ENCODE data around the gene NACA2.
"Not testable (repeated sequence)": the region's sequence is repeated elsewhere in the genome, so short reads cannot be mapped to it uniquely, and the experiment has no call there.

The NACA2 gene

DNA sequence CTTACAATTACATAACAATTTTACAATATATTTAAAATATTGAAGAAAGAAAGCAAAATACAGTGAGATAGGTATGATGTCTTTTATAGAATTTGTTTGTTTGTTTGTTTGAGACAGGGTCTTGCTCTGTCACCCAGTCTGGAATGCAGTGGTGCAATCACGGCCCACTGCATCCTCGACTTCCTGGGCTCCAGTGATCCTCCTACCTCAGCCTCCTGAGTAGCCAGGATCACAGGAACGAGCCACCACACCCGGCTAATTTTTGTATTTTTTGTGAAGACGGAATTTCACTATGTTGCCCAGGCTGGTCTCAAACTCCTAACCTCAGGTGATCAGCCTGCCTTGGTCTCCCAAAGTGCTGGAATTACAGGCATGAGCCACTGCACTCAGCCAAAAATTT, 21.5 kb downstream of the NACA2 start:
- H3K36me3 ChIP-seq (ENCODE audit: control insufficient read depth in 1 of 2, insufficient read depth in 2 of 2, low read depth in 1 of 2, low read length in 2 of 2); H3K27me3 ChIP-seq (ENCODE audit: control insufficient read depth in 1 of 2, insufficient read depth in 1 of 2, low read length in 2 of 2); H2BK15ac ChIP-seq (ENCODE audit: low read depth, poor library complexity, severe bottlenecking); H4K91ac ChIP-seq (ENCODE audit: low read length); H3K4me3 ChIP-seq (ENCODE audit: insufficient read depth in 1 of 2, low read depth in 1 of 2, low read length in 2 of 2); H2BK5ac ChIP-seq (ENCODE audit: low read depth, low read length, poor library complexity, severe bottlenecking); H2BK12ac ChIP-seq (ENCODE audit: low read length in 2 of 2); H3K9me3 ChIP-seq (ENCODE audit: control insufficient read depth, low read length); H2BK120ac ChIP-seq (ENCODE audit: low read depth, low read length); H2AFZ ChIP-seq (ENCODE audit: low read depth, low read length); H2AK5ac ChIP-seq (ENCODE audit: low read length, severe bottlenecking); H3K14ac ChIP-seq (ENCODE audit: low read length in 2 of 2); H4K8ac ChIP-seq (ENCODE audit: low read length); H3K9ac ChIP-seq (ENCODE audit: low read length); H3K4me2 ChIP-seq (ENCODE audit: low read length, poor library complexity, severe bottlenecking); H3K23ac ChIP-seq (ENCODE audit: low read length in 2 of 2); DNase-seq; H3K4me1 ChIP-seq (ENCODE audit: control insufficient read depth, insufficient read depth, low read depth, low read length); H3K27ac ChIP-seq (ENCODE audit: low read length, poor library complexity, severe bottlenecking); H3K4ac ChIP-seq (ENCODE audit: low read depth in 1 of 2, low read length in 2 of 2); H3K79me1 ChIP-seq (replicated peaks; ENCODE audit: low read length, poor library complexity, severe bottlenecking); H3K18ac ChIP-seq (ENCODE audit: low read depth in 1 of 2, low read length in 2 of 2): not testable (repeated sequence)
- 87% methylated on average over 5 of the region's 5 CpGs for WGBS

DNA sequence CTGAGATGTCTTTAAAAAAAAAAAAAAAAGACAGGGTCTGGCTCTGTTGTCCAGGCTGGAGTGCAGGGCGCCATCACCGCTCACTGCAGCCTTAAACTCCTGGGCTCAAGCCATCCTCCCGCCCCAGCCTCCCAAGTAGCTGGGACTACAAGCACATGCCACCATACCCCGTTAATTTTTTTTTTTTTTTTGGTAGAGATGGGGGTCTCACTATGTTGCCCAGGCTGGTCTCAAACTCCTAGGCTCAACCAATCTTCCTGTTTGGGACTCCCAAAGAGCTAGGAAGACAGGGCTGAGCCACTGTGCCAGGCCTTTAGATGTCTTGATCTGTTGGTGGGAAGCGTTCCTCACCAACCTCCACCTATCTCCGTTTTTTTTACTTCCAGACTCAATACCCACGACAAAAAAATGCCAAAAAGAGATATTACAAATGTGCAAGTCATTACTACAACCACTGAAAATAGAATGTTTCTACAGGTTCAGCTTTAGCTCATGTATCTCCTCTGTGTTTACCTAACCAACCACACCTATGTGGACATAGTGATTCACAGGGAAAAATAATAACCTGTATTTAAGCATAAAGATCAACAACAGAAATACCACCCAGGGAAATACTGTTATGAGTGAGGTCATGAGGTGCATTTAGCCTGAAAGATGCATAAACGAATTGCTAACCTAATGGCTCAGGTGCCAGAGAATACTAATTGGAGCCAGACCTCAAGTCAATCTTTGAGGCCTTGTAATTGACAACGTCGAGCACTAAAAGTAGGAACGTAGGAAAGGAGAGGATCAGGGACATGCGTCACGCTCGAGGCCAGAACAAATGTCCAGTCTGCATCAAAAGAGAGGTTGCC, 22.6 kb downstream of the NACA2 start:
- no peak overlapping the region for H3K4me2 ChIP-seq (ENCODE audit: low read length, poor library complexity, severe bottlenecking)
- no peak overlapping the region for H4K91ac ChIP-seq (ENCODE audit: low read length)
- WGBS: 87% methylated on average over 13 of the region's 14 CpGs
- H2BK5ac ChIP-seq (ENCODE audit: low read depth, low read length, poor library complexity, severe bottlenecking): no peak overlapping the region
- no peak overlapping the region for H3K9ac ChIP-seq (ENCODE audit: low read length)
- H3K4ac ChIP-seq (ENCODE audit: low read depth in 1 of 2, low read length in 2 of 2): no peak overlapping the region
- H3K4me1 ChIP-seq (ENCODE audit: control insufficient read depth, insufficient read depth, low read depth, low read length): no peaks in the 10 kb centered on the region
- no peak overlapping the region for H2AFZ ChIP-seq (ENCODE audit: low read depth, low read length)
- H3K14ac ChIP-seq (ENCODE audit: low read length in 2 of 2): no peak overlapping the region
- H2BK15ac ChIP-seq (ENCODE audit: low read depth, poor library complexity, severe bottlenecking): no peak overlapping the region
- H3K36me3 ChIP-seq (ENCODE audit: control insufficient read depth in 1 of 2, insufficient read depth in 2 of 2, low read depth in 1 of 2, low read length in 2 of 2): no peaks in the 10 kb centered on the region
- H2BK12ac ChIP-seq (ENCODE audit: low read length in 2 of 2): no peak overlapping the region
- peaks cover 0 to 1% of the 10 kb centered on the region in 2 experiments for H3K27me3 ChIP-seq (ENCODE audit: control insufficient read depth in 1 of 2, insufficient read depth in 1 of 2, low read length in 2 of 2)
- no peak overlapping the region for H3K23ac ChIP-seq (ENCODE audit: low read length in 2 of 2)
- no peaks in the 10 kb centered on the region for H3K79me1 ChIP-seq (replicated peaks; ENCODE audit: low read length, poor library complexity, severe bottlenecking)
- H2AK5ac ChIP-seq (ENCODE audit: low read length, severe bottlenecking): no peak overlapping the region
- H3K9me3 ChIP-seq (ENCODE audit: control insufficient read depth, low read length): peaks cover 4% of the 10 kb centered on the region
- H3K27ac ChIP-seq (ENCODE audit: low read length, poor library complexity, severe bottlenecking): no peak overlapping the region
- H3K4me3 ChIP-seq (ENCODE audit: insufficient read depth in 1 of 2, low read depth in 1 of 2, low read length in 2 of 2): no peak overlapping the region
- no peak overlapping the region for H3K18ac ChIP-seq (ENCODE audit: low read depth in 1 of 2, low read length in 2 of 2)
- DNase-seq: no peak
- no peak overlapping the region for H4K8ac ChIP-seq (ENCODE audit: low read length)
- no peak overlapping the region for H2BK120ac ChIP-seq (ENCODE audit: low read depth, low read length)

DNA sequence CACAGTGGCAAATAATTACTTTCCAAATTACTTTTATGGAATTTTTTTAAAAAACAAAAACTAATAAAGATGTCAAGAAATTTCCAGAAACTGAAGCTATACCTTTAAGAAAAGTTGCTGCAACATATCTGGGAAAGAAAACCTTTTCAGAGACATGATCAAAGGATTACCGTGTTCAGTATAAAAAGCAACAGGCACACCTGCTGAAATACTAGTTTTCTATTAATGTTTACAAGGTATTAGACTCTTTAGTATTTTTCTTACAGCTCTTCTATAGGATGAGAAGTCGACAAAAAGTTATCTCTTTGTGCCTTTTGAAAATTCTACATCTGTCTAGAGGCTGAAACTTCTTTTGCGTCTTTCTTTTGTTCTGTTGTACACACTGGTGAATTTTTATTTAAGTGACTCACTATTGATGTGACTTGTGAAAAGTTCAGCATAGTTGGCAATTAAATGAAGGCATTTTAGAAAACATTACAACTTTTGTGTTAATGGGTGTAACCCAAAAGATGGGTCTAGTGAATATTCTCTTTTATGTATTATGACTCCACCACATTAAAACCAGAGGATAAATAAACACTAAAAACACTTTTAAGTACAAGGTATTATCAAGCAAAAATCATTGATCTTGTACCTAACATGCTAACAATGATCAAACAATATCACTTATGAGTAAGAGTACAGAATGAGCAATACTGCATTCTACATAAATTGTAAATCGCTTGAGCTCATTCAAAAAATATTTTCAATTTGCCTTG, 23.8 kb downstream of the NACA2 start:
- WGBS: 75% methylated on average over 2 of the region's 4 CpGs

DNA sequence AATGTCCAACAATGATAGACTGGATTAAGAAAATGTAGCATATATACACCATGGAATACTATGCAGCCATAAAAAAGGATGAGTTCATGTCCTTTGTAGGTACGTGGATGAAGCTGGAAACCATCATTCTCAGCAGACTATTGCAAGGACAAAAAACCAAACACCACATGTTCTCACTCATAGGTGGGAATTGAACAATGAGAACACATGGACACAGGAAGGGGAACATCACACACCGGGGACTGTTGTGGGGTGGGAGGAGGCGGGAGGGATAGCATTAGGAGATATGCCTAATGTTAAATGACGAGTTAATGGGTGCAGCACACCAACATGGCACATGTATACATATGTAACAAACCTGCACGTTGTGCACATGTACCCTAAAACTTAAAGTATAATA, 24.6 kb downstream of the NACA2 start:
- H3K4me2 ChIP-seq (ENCODE audit: low read length, poor library complexity, severe bottlenecking); H4K91ac ChIP-seq (ENCODE audit: low read length); H2BK5ac ChIP-seq (ENCODE audit: low read depth, low read length, poor library complexity, severe bottlenecking); H3K18ac ChIP-seq (ENCODE audit: low read depth in 1 of 2, low read length in 2 of 2); H3K14ac ChIP-seq (ENCODE audit: low read length in 2 of 2); H2AK5ac ChIP-seq (ENCODE audit: low read length, severe bottlenecking); H3K36me3 ChIP-seq (ENCODE audit: control insufficient read depth in 1 of 2, insufficient read depth in 2 of 2, low read depth in 1 of 2, low read length in 2 of 2); H4K8ac ChIP-seq (ENCODE audit: low read length); H3K9me3 ChIP-seq (ENCODE audit: control insufficient read depth, low read length); H3K9ac ChIP-seq (ENCODE audit: low read length); DNase-seq; H3K27ac ChIP-seq (ENCODE audit: low read length, poor library complexity, severe bottlenecking); H3K79me1 ChIP-seq (replicated peaks; ENCODE audit: low read length, poor library complexity, severe bottlenecking); H3K4me3 ChIP-seq (ENCODE audit: insufficient read depth in 1 of 2, low read depth in 1 of 2, low read length in 2 of 2); H2AFZ ChIP-seq (ENCODE audit: low read depth, low read length); H3K23ac ChIP-seq (ENCODE audit: low read length in 2 of 2); H3K4me1 ChIP-seq (ENCODE audit: control insufficient read depth, insufficient read depth, low read depth, low read length); H3K4ac ChIP-seq (ENCODE audit: low read depth in 1 of 2, low read length in 2 of 2); H2BK12ac ChIP-seq (ENCODE audit: low read length in 2 of 2); H2BK120ac ChIP-seq (ENCODE audit: low read depth, low read length); H2BK15ac ChIP-seq (ENCODE audit: low read depth, poor library complexity, severe bottlenecking): not testable (repeated sequence)
- peaks cover 3 to 14% of the 10 kb centered on the region in 2 experiments for H3K27me3 ChIP-seq (ENCODE audit: control insufficient read depth in 1 of 2, insufficient read depth in 1 of 2, low read length in 2 of 2)
- no CpG with 5 or more reads among the region's 5 CpGs for WGBS

More for the DNA sequence above, 23.8 kb downstream of the NACA2 start:
- Histone ChIP-seq H3K9ac (ENCODE audit: low read length) (no peak overlapping the region), H2BK120ac (ENCODE audit: low read depth, low read length) (no peak overlapping the region), H2AFZ (ENCODE audit: low read depth, low read length) (no peak overlapping the region), H3K9me3 (ENCODE audit: control insufficient read depth, low read length) (peaks cover 4% of the 10 kb centered on the region), H4K8ac (ENCODE audit: low read length) (no peak overlapping the region), H2BK5ac (ENCODE audit: low read depth, low read length, poor library complexity, severe bottlenecking) (no peak overlapping the region), H3K4me3 (ENCODE audit: insufficient read depth in 1 of 2, low read depth in 1 of 2, low read length in 2 of 2) (no peak overlapping the region), H3K27me3 (ENCODE audit: control insufficient read depth in 1 of 2, insufficient read depth in 1 of 2, low read length in 2 of 2) (peaks cover 3 to 7% of the 10 kb centered on the region in 2 experiments), H3K23ac (ENCODE audit: low read length in 2 of 2) (no peak overlapping the region), H3K4me2 (ENCODE audit: low read length, poor library complexity, severe bottlenecking) (no peak overlapping the region), H4K91ac (ENCODE audit: low read length) (no peak overlapping the region), H3K4ac (ENCODE audit: low read depth in 1 of 2, low read length in 2 of 2) (no peak overlapping the region), H2AK5ac (ENCODE audit: low read length, severe bottlenecking) (no peak overlapping the region), H3K14ac (ENCODE audit: low read length in 2 of 2) (no peak overlapping the region), H2BK12ac (ENCODE audit: low read length in 2 of 2) (no peak overlapping the region), H2BK15ac (ENCODE audit: low read depth, poor library complexity, severe bottlenecking) (no peak overlapping the region), H3K4me1 (ENCODE audit: control insufficient read depth, insufficient read depth, low read depth, low read length) (no peaks in the 10 kb centered on the region), H3K18ac (ENCODE audit: low read depth in 1 of 2, low read length in 2 of 2) (no peak overlapping the region), H3K27ac (ENCODE audit: low read length, poor library complexity, severe bottlenecking) (no peak overlapping the region), H3K36me3 (ENCODE audit: control insufficient read depth in 1 of 2, insufficient read depth in 2 of 2, low read depth in 1 of 2, low read length in 2 of 2) (no peaks in the 10 kb centered on the region), H3K79me1 (replicated peaks; ENCODE audit: low read length, poor library complexity, severe bottlenecking) (no peaks in the 10 kb centered on the region)
- DNase-seq: no peak

All from mesenchymal stem cell (in vitro differentiated cells and primary cell).